HepG2 (cell line): ENCODE results near the gene SLC6A16. TPM values are rescaled to one million over a fixed set of nuclear protein-coding genes. Genes with fewer than 3 reads are reported as not detected.

Experiments
- ATAC-seq: fragments of 200-7000 bp; cut with Tn5 transposase; 3 replicates; pipeline ENCODE4 v1.9.1; 2020; ENCODE audit warnings: mild to moderate bottlenecking, moderate library complexity
- BruUV-seq: library from RNA; stranded (reverse); fragments of 400-500 nt; replicated peaks from 2 replicates; lab custom pipeline; 2021; lab: Mats Ljungman, UMichigan
- CTCF ChIA-PET: fragments of 300-600 bp; formaldehyde crosslinking; extraction: SDS; loops from one replicate; lab custom pipeline; 2021; ENCODE audit warnings: low total read pairs, inconsistent platforms, low intra/inter-chr PET ratio; lab: Yijun Ruan, JAX
- POLR2A ChIA-PET: fragments of 350-600 bp; sonication (Branson Sonifier 250); formaldehyde crosslinking; loops from one replicate; lab custom pipeline; 2020; ENCODE audit warnings: antibody characterized with exemption, inconsistent platforms; lab: Yijun Ruan, JAX
- DNase-seq: peaks from one replicate; pipeline ENCODE4 v3.0.0-alpha.2; 2015; ENCODE audit warnings: low spot score
- FAIRE-seq: peaks from 3 replicates; lab custom pipeline; 2011; peaks lifted over from hg19 to GRCh38; lab: Jason Lieb, UNC
- H2AFZ ChIP-seq: one replicate; pipeline ENCODE4 v1.6.1; 2011; ENCODE audit warnings: low read length, inconsistent platforms
- H3K27ac ChIP-seq: fragments of 300-600 bp; 3 replicates; pipeline ENCODE4 v1.8.0; 2011; ENCODE audit warnings: mixed run types, mild to moderate bottlenecking, mixed read lengths, low read length, inconsistent platforms; ENCODE audit not compliant: insufficient read depth; ENCODE audit errors: extremely low read length
- H3K27me3 ChIP-seq, 2 experiments: fragments of 200-600 bp in 1 of 2; 2 replicates in 1 of 2; 3 replicates in 1 of 2; pipeline versions ENCODE4 v1.6.0 to v1.8.0; 2011; ENCODE audit warnings: low read length in 2 of 2, mild to moderate bottlenecking in 2 of 2, moderate library complexity in 2 of 2, inconsistent platforms in 1 of 2; ENCODE audit not compliant: insufficient read depth in 2 of 2, control insufficient read depth in 1 of 2
- H3K36me3 ChIP-seq, 2 experiments: fragments of 200-600 bp in 1 of 2; replicated peaks in 1 of 2; 2 replicates in 1 of 2; 3 replicates in 1 of 2; pipeline versions ENCODE4 v1.5.1 to v1.8.0; 2011; ENCODE audit warnings: low read length in 2 of 2, inconsistent platforms in 1 of 2; ENCODE audit not compliant: insufficient read depth in 2 of 2, control insufficient read depth in 1 of 2
- H3K4me1 ChIP-seq: 2 replicates; pipeline ENCODE4 v1.5.1; 2012; ENCODE audit warnings: low read length, inconsistent platforms; ENCODE audit not compliant: insufficient read depth
- H3K4me2 ChIP-seq: 2 replicates; pipeline ENCODE4 v1.6.0; 2011; ENCODE audit warnings: low read depth, low read length, inconsistent platforms
- H3K4me3 ChIP-seq, 3 experiments: fragments of 200-600 bp in 1 of 3; sonication (generic), shearing (Covaris generic) in 1 of 3; replicated peaks in 1 of 3; 2 replicates each; pipeline ENCODE4 v1.5.1; 2011 to 2016; ENCODE audit warnings: low read length in 3 of 3, inconsistent platforms in 2 of 3, low read depth in 2 of 3, mild to moderate bottlenecking in 2 of 3, control low read depth in 1 of 3, mixed read lengths in 1 of 3; ENCODE audit not compliant: insufficient read depth in 1 of 3
- H3K79me2 ChIP-seq: one replicate; pipeline ENCODE4 v1.6.1; 2011; ENCODE audit warnings: low read length, inconsistent platforms; ENCODE audit not compliant: insufficient read depth
- H3K9ac ChIP-seq: 2 replicates; pipeline ENCODE4 v1.6.0; 2011; ENCODE audit warnings: mild to moderate bottlenecking, low read depth, low read length, inconsistent platforms; ENCODE audit not compliant: insufficient read depth
- H3K9me3 ChIP-seq: 2 replicates; pipeline ENCODE4 v1.5.1; 2012; ENCODE audit warnings: mild to moderate bottlenecking, low read length
- H4K20me1 ChIP-seq: 2 replicates; pipeline ENCODE4 v1.6.0; 2011; ENCODE audit warnings: inconsistent platforms, mild to moderate bottlenecking, low read length, moderate library complexity; ENCODE audit not compliant: insufficient read depth
- ATRX ChIP-seq: sonication (generic); formaldehyde crosslinking; IDR thresholded peaks from 2 replicates; pipeline ENCODE4 v1.4.0; 2020; ENCODE audit warnings: missing genetic modification reagents, borderline replicate concordance
- FOXP1 ChIP-seq, 2 experiments: fragments of 450-650 bp in 1 of 2; IDR thresholded peaks; 2 replicates each; pipeline ENCODE4 v1.6.1; 2017 to 2018; ENCODE audit warnings: antibody characterized with exemption in 1 of 2
- RORA ChIP-seq: sonication (generic); formaldehyde crosslinking; IDR thresholded peaks from 2 replicates; pipeline ENCODE4 v1.5.0; 2020; ENCODE audit warnings: mild to moderate bottlenecking, missing genetic modification reagents, moderate library complexity
- SIX1 ChIP-seq: sonication (generic); formaldehyde crosslinking; IDR thresholded peaks from 2 replicates; pipeline ENCODE4 v1.4.0; 2020; ENCODE audit warnings: missing genetic modification reagents, borderline replicate concordance
- ZNF614 ChIP-seq: IDR thresholded peaks from 2 replicates; pipeline ENCODE4 v1.6.1; 2018; ENCODE audit warnings: missing biosample characterization, missing genetic modification reagents, inconsistent platforms, borderline replicate concordance
- WGBS: methylation state at CpG from one replicate; pipeline ENCODE4 v1.1.6; 2017; ENCODE audit warnings: low lambda C conversion rate; 5-methylcytosine and 5-hydroxymethylcytosine counted together
- in situ Hi-C: cut with HindIII; loops from 2 replicates; pipeline ENCODE4 v1.10.0; 2017; ENCODE audit warnings: low pct_unique_long_range_greater_than_20kb; ENCODE audit not compliant: extremely low pct_ligation_motif_present
- intact Hi-C: fragments of 100-400 bp; cut with micrococcal nuclease; formaldehyde crosslinking; loops from one replicate; pipeline ENCODE4 v1.10.0; 2022; ENCODE audit not compliant: unreplicated experiment
- polyA plus RNA-seq, 8 experiments: library from polyadenylated mRNA; depleted of rRNA in 3 of 8; stranded (reverse) in 7 of 8; unstranded in 1 of 8; fragments of >200 nt; fragmentation: Illumina TruSeq in 4 of 8; extraction: Trizol in 4 of 8; gene quantifications; 2 replicates each; pipeline versions ENCODE4 v1.2.1 to v1.2.3, GENCODE V29; 2011 to 2016; ENCODE audit warnings: low read depth in 4 of 8, missing spikeins in 1 of 8, mixed read lengths in 1 of 8; ENCODE audit not compliant: insufficient read depth in 1 of 8
- total RNA-seq, 5 experiments: library from RNA; depleted of rRNA; stranded (reverse); fragments of >200 nt; fragmentation: Illumina TruSeq; extraction: Trizol; gene quantifications; 2 replicates each; pipeline ENCODE4 v1.2.3, GENCODE V29; 2016; ENCODE audit warnings: low read depth in 1 of 5
- TF ChIP-seq, protein P1 (sequence below): sonication (generic); formaldehyde crosslinking; IDR thresholded peaks from 2 replicates; pipeline ENCODE4 v1.8.0; 2022; ENCODE audit warnings: missing genetic modification reagents, mild to moderate bottlenecking, inconsistent platforms, borderline replicate concordance

SLC6A16 gene
- total and polyA plus RNA-seq, 2 of the 13 experiments (the other 11 are each of a cell fraction or from before 2014, with no cell fraction given) = 0.07 to 0.18 TPM

DNA sequence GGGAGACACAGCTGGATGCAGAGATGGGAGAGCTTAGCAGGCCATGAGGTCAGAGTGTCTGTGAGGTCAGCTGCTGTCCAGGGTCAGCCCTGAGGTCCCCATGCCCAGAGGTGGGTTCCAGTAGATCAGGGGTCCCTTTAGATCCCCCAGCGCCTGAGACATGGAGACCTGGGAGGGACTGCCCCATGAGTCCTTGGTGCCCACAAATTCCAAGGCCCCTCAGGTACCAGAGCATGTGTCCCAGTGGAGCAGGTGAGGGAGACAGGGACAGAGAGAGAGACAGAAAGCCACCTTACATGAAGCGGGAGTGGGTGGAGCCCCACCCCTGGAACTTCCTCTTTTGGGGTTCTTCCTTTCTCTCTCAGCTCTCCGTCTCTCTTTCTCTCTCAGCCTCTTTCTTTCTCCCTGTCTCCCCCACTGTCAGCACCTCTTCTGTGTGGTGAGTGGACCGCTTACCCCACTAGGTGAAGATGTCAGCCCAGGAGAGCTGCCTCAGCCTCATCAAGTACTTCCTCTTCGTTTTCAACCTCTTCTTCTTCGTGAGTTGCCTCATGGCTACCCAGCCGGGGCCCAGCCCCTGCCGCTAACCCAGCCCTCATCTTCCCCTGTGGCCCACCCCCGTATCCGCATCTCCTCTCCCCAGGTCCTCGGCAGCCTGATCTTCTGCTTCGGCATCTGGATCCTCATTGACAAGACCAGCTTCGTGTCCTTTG lies 10.2 kb upstream of the SLC6A16 start, which contains the start of gene CD37:
CD37 (plus strand) TSS at position 336 of the 713 bp plus-strand sequence; CDS start at position 471, 135 bp downstream.
- 69% methylated on average over 12 of the region's 13 CpGs for WGBS
- no peak for ATAC-seq
- Histone ChIP-seq H3K4me2 (no peak within 1 kb of the TSS), H3K9me3 (no peaks in the 10 kb centered on the region), H3K4me1 (peaks cover 36% of the 10 kb centered on the region), H3K27me3 (no peaks in the 10 kb centered on the region), H3K79me2 (no peaks in the 10 kb centered on the region), H3K27ac (no peak within 1 kb of the TSS), H2AFZ (no peak within 1 kb of the TSS), H3K36me3 (no peaks in the 10 kb centered on the region), H4K20me1 (no peaks in the 10 kb centered on the region), H3K4me3 (no peak within 1 kb of the TSS), H3K9ac (no peak within 1 kb of the TSS)
- POLR2A ChIA-PET = no interaction called here
- no peak for DNase-seq
- in situ Hi-C loops = no loop called here
- TF ChIP-seq SIX1 (CRISPR knock-in tag) = no peak
- no peak for TF ChIP-seq RORA (CRISPR knock-in tag)
- no peak for TF ChIP-seq ZNF614 (CRISPR knock-in tag)
- TF ChIP-seq ATRX (CRISPR knock-in tag) = no peak
- no peak for TF ChIP-seq FOXP1 (IDR thresholded peaks at IDR 0.05)
- no peak for TF ChIP-seq FOXP1 (CRISPR knock-in tag; IDR thresholded peaks at IDR 0.05)
- TF ChIP-seq, protein P1, sequence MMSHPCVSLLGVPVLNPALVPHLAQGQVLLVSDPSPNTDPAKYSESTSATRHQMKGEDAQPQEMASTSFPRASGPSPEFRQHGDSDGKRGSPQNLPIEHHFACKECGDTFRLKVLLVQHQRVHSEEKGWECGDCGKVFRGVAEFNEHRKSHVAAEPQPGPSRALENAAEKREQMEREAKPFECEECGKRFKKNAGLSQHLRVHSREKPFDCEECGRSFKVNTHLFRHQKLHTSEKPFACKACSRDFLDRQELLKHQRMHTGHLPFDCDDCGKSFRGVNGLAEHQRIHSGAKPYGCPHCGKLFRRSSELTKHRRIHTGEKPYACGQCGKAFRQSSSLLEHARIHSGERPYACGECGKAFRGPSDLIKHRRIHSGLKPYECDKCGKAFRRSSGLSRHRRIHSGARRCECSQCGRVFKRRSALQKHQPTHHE (CRISPR knock-in tag) = no peak
- FAIRE-seq = no peak
- intact Hi-C loops = no loop called here
- no TSS peak for BruUV-seq
- CTCF ChIA-PET = no interaction called here
